Kidney glomerular epithelial cell (primary cell): ENCODE results near the gene LAMA3.
A peak's percentile ranks its signal among the peaks of the same experiment; 100 is the strongest.

ENCODE experiments used
- DNase-seq: peaks from one replicate; lab custom pipeline; 2025; lab: John Stamatoyannopoulos, UW

Gene LAMA3

DNA sequence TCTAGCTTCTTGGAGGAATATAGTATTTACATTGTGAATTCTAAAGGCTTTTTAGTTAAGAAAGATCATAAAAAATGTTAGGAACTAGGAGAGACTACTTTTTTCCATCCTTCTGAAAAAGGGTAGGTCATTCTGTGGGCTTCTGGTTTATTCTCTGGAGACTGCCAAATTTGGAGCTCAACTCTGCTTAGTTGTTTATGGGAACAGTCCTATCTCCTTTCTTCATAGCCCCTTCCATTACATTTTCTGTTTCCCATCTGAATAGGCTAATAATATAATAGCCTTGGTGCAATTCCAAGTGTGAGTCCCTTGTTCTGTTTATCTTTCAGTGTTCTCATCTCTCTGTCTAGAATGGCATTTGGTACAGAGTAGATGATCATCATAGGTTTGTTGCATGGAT lies 15.6 kb downstream of the LAMA3 start:
- DNase-seq, result no peak

DNA sequence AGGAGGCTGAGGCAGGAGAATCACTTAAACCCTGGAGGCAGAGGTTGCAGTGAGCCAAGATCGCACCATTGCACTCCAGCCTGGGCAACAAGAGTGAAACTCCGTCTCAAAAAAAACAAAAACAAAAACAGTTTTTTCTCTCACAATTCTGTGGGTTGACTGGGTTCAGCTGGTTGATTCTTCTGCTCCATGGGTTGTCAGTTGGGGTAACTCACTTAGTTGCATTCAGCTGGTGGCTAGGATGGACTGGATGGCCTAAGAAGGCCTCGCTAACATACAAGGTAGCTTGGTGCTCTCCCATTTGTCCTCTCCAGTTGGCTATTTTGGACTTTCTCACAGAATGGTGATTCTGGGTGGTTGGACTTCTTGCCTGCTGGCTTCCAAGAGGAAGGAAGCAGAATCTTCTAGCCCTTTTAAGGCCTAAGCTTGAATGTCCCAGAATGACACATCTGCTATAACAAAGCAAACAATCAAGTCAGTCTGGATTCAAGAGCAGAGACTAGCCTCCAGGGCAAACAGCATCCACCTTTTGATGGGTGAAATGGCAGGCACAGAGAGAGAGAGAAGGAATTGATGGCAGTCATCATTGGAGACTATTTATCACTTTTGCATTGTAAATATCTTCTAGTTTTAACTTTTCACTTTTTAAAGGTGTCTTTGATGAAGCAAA lies 17.9 kb downstream of the LAMA3 start:
- DNase-seq, result no peak

DNA sequence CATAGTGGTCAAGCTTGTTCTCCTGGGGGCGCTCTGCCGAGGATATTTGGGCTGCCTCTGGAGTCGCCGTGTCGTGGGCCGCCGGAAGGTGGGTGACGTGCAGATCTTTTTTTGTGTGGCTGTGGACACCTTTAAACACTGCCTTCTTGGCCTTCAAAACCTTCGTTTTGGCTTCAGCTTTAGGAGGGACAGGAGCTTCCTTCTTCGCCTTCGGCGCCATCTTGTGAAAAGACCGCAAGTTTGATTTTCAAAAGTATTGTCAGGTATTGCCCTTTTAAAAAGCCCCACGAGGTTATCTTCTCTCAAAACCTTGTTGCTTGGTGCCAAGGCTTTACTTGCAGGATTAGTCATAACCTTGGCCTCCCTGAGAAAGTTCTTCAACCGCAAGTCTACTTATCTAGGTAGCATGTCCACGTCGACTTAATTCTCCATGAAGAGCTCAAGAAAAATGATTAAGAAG lies 20.8 kb downstream of the LAMA3 start:
- peak; percentile 34 for DNase-seq

DNA sequence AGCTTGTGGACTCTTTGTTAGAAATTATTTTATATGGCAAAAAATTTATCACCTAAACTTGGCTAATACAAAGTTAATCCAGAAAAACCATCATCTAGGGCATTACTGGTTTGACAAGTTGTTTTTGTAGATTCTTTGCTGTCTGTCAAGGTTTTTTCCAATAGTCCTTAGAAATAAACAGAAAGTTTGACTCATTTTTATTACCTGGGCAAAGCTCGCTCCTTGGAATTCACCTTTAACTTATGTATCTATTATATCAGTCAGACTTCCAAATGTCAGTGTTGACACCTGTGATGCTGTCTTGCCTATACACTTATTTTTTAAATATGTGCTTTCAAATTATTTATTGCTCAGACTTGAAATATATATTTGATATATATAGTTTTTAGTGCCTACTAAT lies 21.7 kb downstream of the LAMA3 start:
- DNase-seq, result no peak

DNA sequence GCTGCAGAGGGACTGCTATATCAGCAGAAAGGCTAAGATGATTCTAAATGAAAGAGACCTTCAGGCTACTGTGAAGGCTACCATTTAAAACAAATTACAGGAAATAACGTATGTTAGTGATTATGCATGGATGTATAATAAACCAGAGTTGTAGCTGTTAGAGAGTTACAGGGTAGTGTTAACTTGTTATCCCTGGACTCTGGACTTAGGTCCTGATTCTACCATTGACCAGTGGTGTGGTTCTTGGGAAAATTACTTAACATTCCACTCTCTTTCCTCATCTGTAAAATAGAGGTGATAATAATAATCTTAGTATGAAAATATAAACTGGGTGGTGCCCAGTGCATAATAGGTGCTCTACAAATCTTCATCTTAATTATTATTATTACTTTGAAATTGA lies 22.2 kb downstream of the LAMA3 start:
- no peak for DNase-seq

DNA sequence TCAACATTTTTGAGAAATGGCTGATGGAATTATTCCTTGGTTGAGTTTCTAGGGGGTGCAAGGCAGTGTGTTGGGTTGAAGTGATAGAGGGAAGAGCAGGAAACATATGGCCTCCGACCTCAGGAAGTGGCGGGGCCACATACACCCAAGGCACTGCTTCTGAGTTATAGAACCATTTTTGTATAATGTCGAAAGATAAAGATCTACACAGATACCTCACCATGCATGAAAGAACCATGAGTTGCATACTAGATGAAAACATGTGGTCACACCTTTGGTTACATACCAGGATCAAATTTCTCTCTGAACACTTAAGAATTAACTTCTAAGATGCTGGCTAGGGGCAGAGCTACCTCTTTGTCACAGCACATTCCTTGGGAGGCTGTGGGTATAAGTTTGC lies 23.2 kb downstream of the LAMA3 start:
- no peak for DNase-seq

DNA sequence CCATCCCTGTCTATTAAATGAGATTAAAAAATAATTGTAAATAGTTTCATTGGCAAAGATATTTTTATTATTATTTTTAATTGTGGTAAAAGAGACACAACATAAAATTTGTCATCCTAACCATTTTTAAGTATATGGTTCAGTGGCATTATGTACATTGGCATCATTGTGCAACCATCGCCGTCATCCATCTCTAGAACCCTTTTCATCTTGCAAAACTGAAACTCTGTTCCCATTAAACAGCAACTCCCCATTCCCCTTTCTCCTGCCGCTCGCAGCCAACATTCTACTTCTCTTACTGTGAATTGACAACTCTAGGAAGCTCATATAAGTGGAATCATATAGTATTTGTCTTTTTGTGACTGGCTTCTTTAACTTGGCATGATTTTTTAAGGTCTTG lies 25.3 kb downstream of the LAMA3 start:
- DNase-seq, result no peak

DNA sequence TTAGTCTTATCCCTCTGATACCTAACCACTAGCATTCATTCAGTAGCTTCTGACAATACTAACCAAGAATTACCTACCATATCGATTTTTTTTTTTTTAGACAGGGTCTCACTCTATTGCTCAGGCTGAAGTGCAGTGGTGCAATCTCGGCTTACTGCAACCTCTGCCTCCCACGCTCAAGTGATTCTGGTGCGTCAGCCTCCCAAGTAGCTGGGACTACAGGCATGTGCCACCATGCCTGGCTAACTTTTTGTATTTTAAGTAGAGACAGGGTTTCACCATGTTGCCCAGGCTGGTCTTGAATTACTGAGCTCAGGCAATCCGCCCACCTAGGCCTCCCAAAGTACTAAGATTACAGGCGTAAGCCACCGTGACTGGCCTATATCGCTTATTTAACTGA lies 26.8 kb downstream of the LAMA3 start:
- DNase-seq, result peak; percentile 32

DNA sequence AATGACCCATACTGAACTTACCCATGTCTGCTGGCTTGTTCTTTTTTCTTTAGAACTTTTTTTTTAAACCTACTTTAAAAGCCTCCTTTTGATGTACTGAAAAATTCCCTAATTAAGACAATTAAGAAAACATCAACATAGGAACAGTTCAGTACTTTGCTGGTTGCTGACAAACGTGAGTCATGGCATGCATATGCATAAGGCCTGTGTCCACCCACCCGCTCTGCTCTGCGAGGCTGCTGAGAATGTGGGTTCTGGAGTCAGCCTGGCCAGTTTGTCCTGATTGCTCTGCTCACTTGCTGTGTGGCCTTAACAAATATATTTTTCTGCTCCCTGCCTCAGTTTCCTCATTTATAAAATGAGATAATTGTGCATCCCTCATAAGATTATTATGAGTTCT lies 27.3 kb downstream of the LAMA3 start:
- DNase-seq, result peak; percentile 41

DNA sequence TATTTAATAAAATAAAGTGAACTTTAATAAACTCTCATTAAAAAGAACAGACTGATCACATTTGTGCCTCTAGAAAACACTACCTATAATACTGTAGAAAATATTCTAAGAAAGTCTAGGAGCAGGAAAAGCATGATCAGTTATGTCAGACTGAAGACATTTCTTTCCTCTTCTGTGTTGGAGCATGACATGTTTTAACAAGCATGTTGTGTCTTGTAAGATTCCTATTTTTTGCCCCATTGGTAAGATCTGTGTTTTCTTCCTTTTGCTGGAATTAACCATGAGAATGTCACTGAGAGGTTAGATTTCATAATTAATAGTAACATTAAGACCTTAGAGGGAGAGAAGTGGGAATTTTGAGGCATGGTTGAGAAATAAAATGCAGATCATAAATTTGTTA lies 27.7 kb downstream of the LAMA3 start:
- no peak for DNase-seq

DNA sequence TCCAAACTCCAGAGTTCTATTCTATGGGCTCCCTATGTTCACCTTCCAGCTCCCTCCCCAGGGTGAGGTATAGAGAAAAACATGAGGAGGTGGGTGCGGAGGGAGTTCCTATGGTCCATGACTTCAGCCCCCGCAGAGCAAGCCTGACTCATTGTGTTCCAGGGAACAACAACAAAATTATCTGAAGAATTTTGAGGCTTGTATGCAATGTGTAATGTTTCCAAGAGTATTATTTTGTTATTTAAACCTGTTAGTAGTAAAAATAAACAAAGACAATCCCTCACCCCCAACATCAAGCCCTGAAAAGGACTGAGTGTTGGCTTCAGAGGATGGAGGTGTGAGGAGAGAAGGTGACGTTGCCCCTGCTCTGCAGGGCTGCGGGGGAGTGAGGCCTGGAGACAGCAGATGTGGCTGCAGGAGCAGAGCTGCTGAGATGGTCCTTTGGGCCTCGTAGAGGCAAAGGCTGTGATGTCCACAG lies 29.0 kb downstream of the LAMA3 start:
- DNase-seq, result peak; percentile 77

DNA sequence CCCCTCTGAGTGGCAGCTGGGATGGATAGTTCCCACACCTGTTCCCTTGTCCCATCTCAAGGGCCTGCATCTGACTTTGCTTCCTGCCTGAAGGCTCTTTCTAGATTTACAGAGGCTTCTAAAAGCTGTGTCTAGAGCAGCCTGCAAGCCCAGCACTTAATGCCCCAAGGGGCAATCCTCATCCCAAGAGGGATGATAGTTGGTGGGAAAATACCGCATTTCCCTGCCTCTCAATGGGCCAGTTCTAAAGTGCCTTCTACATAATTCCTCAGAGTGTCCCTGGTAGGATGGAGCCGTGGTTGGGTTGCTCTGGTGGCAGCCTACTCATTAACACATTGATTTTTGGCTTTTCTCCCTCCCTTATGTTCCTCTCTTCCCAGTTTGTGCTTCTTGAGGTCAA lies 29.5 kb downstream of the LAMA3 start:
- DNase-seq, result no peak

DNA sequence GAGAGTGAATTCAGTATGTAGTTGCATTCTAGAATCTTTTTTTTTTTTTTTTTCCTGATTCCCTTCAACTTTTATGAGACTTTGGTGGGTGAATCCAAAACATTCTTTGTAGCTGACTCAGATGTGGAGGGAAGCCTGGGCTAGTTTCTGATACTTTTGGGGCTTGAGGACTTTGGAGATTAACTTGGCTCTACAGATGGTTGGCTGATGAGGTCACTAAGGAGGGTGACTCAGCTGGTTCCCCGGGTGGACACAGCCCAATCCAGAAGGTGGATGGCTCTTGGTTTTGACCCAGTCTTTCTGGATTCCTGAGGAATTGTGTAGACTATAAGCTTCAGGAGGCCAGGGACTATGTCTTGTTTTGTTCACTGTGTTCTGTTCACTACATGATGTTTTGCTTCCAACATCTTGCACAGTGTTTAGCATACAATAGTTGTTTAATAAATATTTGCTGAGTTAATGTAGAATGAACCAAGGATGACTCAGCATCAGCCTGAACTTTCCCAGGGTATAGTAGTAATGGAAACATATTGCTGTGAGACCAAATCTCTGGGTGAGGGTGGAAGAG lies 30.5 kb downstream of the LAMA3 start:
- DNase-seq, result peak; percentile 93

DNA sequence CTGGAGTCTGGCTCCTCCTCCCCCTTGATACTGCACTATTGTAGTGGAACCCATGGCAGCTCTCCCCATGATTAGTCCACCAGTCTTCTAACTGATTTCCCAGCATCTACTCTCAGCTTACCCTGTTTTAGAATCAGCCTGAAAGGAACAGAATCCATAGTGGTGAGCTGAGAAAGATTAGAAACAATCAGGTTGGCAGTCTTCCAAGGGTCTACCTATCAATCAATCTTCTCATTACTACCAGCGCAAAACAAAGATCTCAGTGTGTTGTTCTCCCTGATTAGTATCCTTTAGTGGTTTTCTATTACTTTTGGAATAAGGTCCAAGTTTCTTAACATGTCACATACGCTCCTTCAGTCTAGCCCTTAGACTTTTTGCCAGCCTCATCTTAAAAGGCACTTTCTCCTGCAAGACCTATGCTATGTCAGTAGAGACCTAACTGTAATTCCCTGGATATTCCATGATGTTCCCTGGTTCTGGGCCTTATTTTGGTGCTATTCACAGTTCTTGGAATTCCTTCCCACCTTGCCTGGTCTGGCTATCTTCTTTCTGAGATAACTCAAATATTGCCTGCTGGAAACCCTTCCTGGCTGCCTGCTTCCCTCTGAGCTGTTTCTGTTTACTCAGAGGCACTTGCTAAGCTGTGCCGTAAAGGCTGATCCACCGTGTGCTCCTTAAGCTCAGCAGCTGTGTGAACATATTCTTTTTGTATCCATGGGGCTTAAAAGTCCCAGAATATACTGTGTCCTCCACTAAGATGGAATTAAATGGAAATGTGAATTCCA lies 32.6 kb downstream of the LAMA3 start:
- no peak for DNase-seq

DNA sequence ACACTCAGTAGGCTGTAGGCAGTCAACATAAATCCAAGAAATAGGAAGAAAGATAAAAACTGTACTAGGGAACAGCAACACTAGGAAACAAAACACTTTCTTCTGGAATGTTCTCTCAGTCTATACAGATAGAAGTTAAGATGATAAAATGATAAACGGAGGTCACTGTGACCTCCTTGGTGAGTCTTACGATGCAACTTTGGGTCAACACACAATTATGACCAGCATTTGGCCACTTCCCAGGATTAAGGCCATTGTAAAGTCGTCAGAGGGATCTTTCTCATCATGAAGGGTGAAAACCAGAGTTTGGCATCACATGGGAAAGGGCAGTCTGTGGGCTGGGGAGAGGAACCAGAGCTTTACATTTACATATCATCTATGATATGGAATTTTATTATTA lies 33.4 kb downstream of the LAMA3 start:
- DNase-seq, result no peak

DNA sequence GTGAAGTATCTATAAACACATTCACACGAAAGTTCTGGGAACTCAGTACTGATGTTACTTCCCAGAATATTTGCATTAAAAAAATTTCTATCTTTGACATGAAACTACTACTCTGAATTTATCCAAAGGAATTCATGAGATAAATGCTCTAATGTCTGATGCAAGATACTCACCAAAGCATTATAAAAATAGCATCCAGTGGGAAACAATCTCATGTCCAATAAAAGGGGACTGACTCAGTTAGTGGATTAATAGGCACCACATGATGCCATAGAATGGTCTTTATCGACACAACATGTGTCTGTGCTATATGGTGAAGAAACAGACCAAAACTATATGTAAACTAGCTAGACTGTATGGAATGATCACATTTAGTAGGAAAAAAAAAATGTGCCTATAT lies 33.9 kb downstream of the LAMA3 start:
- no peak for DNase-seq

DNA sequence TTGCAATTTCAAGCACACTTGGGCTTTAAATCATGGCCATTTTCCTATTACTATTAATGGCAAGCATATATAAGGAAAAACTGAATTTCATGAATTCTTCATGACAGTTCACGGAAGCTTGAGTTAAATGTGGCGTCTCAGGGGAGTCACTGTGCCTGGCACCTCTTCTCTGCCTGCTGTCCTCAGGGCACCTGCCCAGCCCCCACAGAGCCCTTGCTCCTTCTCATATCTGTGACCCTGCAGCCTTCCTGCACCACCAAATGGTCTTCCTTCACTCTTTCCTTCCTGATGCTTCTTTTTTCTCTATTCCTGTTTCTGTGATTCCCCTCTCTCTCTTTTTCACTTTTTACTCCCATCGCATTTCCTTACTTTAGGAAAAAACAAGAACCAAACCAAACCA lies 35.4 kb downstream of the LAMA3 start:
- no peak for DNase-seq

DNA sequence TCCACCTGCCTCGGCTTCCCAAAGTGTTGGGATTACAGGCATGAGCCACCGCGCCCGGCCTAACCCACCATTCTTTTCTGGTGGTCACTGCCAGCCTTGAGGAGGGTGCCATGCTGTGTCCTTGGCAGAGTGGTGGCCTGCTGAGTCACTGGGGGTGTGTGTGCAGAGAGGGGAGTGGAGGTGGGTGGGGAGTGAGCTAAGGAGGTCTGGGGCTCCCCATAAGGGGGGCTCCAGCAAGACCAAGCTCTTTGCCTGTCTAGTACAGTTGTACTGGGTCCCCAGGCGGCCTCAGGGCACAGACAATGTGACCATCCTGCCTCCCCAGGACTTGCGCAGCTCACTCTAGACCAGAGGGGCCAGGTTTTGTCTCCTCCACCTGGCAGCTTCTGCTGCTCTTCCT lies 36.1 kb downstream of the LAMA3 start:
- DNase-seq, result no peak

DNA sequence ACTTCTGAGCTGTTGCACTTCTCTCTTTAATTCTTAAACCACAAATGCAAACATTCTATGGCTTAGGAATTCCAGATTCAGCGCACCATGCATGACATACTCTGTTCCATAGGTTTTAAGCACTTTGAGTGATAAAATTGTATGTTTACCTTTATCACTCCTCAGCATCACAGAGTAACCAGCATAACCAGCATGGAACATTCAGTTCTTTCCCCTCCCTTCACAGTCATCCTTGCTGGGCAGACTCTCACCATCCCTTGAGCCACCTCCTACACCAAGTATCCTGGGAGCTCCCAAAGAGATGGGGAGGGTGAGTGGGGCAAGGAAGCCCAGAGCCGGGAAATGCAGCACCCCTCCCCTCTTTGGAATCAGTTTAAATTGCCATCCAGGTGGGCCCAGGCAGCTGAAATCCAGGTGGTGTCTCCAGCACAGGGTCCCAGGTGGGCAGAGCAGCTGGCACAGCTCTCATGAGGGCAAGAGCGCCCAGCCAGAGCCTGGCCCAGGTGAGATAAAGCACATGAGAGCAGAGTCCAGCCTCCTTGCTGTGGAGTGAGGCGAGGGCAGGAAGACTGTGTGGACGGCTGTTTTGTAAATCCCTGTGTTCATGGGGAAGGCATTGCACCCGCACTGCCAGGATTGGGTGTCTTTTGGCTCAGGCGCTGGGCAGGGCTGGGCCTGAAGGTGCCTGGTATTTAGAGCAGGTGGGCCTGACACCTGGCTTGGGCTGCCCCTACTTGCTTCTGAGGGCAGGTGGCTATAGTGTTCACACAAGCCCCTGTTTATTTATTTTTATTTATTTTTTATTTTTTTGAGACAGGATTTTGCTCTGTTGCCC lies 36.8 kb downstream of the LAMA3 start:
- no peak for DNase-seq

DNA sequence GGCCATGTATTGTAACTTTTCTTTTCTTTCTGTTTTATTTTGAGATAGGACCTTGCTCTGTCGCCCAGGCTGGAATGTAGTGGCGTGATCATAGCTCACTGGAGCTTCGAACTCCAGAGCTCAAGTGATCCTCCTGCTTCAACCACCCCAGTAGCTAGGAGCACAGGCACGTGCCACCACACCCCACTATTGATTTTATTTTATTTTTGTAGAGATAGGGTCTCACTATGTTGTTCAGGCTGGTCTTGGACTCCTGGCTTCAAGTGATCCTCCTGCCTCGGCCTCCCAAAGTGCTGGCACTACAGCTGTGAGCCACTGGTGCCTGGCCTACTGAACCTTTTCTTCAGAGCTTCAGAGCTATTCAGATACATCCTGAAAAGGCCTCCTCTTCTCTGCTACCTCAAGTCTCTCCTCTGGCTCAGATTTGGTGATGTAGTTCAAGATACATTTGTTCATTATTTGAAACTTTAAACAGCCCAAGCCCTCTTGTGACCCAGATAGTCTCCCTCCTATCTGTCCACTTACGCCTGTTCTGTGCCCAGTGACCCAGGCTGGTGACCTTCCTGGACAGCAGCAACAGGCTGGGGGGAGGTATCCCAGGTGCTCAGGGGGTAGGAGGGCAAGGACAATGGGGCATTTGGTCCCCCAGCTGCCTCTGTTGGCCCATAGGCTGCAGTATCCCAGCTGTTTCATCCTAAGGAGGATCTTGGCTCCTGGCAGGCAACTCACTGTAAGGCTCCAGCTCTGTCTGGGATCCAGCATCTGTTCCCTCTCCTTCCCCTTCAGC lies 38.6 kb downstream of the LAMA3 start:
- DNase-seq, result no peak

DNA sequence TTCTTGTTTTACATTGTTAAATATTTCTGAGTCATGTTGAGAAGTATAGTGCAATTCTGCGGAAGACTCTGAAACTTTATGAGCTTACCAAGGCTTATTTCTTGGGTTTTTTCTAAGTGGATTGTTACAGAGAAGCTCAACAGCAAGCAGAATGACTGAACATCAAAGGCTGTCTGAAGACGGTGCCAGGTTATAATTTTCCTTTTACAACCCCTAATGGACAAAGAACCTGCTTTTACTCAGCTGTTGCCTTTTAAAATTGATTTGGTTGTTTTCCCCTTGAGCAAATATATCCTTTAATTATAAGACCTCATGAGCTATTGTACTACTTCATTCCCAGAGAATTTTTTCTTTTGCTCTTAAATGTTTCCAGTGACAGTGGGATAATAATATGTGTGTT lies 41.6 kb downstream of the LAMA3 start:
- no peak for DNase-seq

DNA sequence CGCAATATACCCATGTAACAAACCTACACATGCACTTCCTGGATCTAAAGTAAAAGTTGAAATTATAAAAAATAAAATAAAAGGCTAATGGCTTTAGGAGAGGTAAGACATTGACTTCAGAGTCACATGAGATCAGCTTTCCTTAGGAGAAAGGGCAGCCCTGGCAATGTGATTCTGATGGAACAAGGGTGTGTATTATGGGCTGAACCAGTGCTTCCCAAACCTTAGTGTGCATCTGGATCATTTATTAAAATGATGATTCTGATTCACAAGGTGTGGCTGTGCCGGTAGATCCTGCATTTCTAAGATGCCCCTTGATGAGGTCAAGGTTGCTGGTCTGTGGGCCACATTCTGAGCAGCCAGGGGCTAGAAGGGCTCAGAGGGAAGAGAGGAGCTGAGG lies 42.6 kb downstream of the LAMA3 start:
- no peak for DNase-seq
